ENCODE results near the gene AHNAK.
"Not testable (repeated sequence)": the region's sequence is repeated elsewhere in the genome, so short reads cannot be mapped to it uniquely, and the experiment has no call there.

The AHNAK gene

GRCh38 chr11:62552485-62553079, 6.0 kb upstream of the AHNAK start:
- no peak for DNase-seq

- not testable (repeated sequence) for DNase-seq
Measured at GRCh38 chr11:62550478-62550877, 3.9 kb upstream of the AHNAK start.

- no peak for DNase-seq
Measured at GRCh38 chr11:62548545-62549335, 2.1 kb upstream of the AHNAK start.

- DNase-seq: no peak
Measured at GRCh38 chr11:62547691-62548281, 1.2 kb upstream of the AHNAK start.

GRCh38 chr11:62546929-62547625, 471 bp upstream of the AHNAK start:
- no peak for DNase-seq

GRCh38 chr11:62545437-62546243, 966 bp downstream of the AHNAK start:
- DNase-seq: peak; percentile 56

- DNase-seq: peak; percentile 8
Measured at GRCh38 chr11:62544581-62545436, 1.8 kb downstream of the AHNAK start.

GRCh38 chr11:62543680-62544444, 2.7 kb downstream of the AHNAK start:
- DNase-seq: no peak

- peak; percentile 25 for DNase-seq
Measured at GRCh38 chr11:62542750-62543567, 3.6 kb downstream of the AHNAK start.

GRCh38 chr11:62542111-62542745, 4.4 kb downstream of the AHNAK start:
- peak; percentile 15 for DNase-seq

GRCh38 chr11:62540804-62541701, 5.6 kb downstream of the AHNAK start:
- DNase-seq: no peak

GRCh38 chr11:62539238-62539925, 7.2 kb downstream of the AHNAK start:
- DNase-seq: peak; percentile 63

- peak; percentile 38 for DNase-seq
Measured at GRCh38 chr11:62538470-62539237, 8.0 kb downstream of the AHNAK start.

GRCh38 chr11:62536301-62536957, 10.2 kb downstream of the AHNAK start:
- DNase-seq: peak; percentile 88

GRCh38 chr11:62535802-62536201, 10.8 kb downstream of the AHNAK start:
- DNase-seq: no peak
